BE2C (cell line): ENCODE results near the gene MRPS27.

Experiments
- DNase-seq: peaks from one replicate; pipeline ENCODE4 v3.0.0-alpha.2; 2020
- H3K27me3 ChIP-seq: fragments of 250-450 bp; sonication (Bioruptor Pico); 2 replicates; pipeline ENCODE4 v1.5.1; 2020; ENCODE audit warnings: mild to moderate bottlenecking
- H3K36me3 ChIP-seq: fragments of 250-450 bp; sonication (Bioruptor Pico); 2 replicates; pipeline ENCODE4 v1.5.1; 2020; ENCODE audit warnings: mild to moderate bottlenecking
- H3K4me1 ChIP-seq: fragments of 250-450 bp; sonication (Bioruptor Pico); 2 replicates; pipeline ENCODE4 v1.5.1; 2020
- H3K4me3 ChIP-seq: 2 replicates; pipeline ENCODE4 v1.5.1; 2011; ENCODE audit warnings: low read depth, low read length
- H3K9me3 ChIP-seq: fragments of 250-450 bp; sonication (Bioruptor Pico); 2 replicates; pipeline ENCODE4 v1.5.1; 2020
- TF ChIP-seq, protein P1 (sequence below): IDR thresholded peaks from 2 replicates; pipeline ENCODE4 v1.5.1; 2012; ENCODE audit warnings: mild to moderate bottlenecking, low read depth, low read length

The MRPS27 gene

DNA sequence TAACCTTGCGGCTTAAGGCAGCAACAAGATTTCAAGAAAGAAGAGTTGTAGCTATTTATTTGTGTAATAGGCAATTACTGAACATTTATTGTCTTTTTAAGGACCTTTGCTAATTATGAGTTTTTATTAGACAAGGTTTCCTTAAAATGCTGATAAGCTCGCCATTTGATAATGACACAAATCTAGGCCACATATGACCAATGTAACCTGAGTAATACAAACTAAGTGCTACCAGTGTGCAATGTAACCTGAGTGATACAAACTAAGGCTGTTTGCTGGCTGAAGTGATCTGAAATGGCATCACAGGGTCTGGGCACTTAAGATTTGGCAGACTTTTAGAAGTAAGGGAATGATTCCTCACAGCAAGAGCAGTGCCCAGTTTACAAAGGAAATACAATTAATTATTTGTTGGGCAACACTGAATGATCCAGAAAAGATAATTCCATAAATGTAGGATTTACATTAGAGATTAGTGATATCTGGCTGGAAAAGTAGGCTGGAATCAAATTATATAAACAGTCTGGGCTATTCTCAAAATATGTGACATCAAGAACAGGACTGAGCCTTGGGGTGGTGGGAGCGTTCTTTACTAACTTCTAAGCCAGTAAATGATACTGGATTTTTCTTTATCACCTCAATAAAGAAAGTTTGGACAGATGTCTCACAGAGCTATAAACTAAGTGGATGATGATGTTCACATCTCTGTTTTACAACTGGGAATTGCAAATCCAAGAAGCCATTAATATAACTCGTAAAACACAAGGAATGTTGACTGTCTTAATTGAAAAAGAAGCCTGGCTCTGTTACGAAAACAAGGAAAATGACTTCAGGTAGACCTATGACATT is 54.8 kb downstream of the MRPS27 start:
- peaks cover 18% of the 10 kb centered on the region for H3K4me1 ChIP-seq
- H3K4me3 ChIP-seq = no peak overlapping the region
- DNase-seq = no peak
- no peaks in the 10 kb centered on the region for H3K36me3 ChIP-seq
- no peaks in the 10 kb centered on the region for H3K27me3 ChIP-seq
- TF ChIP-seq, protein P1, sequence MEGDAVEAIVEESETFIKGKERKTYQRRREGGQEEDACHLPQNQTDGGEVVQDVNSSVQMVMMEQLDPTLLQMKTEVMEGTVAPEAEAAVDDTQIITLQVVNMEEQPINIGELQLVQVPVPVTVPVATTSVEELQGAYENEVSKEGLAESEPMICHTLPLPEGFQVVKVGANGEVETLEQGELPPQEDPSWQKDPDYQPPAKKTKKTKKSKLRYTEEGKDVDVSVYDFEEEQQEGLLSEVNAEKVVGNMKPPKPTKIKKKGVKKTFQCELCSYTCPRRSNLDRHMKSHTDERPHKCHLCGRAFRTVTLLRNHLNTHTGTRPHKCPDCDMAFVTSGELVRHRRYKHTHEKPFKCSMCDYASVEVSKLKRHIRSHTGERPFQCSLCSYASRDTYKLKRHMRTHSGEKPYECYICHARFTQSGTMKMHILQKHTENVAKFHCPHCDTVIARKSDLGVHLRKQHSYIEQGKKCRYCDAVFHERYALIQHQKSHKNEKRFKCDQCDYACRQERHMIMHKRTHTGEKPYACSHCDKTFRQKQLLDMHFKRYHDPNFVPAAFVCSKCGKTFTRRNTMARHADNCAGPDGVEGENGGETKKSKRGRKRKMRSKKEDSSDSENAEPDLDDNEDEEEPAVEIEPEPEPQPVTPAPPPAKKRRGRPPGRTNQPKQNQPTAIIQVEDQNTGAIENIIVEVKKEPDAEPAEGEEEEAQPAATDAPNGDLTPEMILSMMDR = no peak
- no peaks in the 10 kb centered on the region for H3K9me3 ChIP-seq

DNA sequence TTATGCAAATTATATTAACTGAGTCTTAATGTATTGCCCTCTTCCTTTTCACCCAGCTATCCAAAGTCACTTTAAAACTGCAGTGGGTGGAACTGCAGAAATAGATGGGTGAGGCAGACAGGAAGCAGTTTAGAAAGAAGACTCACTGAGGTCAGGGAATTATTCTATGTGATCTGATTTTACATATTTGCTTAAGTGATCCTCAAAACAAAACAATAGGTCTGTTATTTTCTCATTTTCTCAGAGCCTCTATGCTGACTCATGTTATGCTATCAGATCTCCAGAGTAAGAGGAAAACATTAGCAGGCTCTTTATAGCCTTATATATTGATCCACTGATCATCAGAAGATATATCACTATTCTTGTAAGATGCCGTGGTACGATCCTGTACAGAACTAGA is 63.5 kb downstream of the MRPS27 start:
- DNase-seq = no peak
- no peaks in the 10 kb centered on the region for H3K27me3 ChIP-seq
- no peaks in the 10 kb centered on the region; the same call in 1 of the 2 replicates for H3K4me1 ChIP-seq
- 0 out of 2 replicates have a peak, but pooled peaks cover 4% of the 10 kb centered on the region for H3K36me3 ChIP-seq
- TF ChIP-seq, protein P1 = no peak
- H3K4me3 ChIP-seq = no peak overlapping the region
- H3K9me3 ChIP-seq = no peaks in the 10 kb centered on the region

DNA sequence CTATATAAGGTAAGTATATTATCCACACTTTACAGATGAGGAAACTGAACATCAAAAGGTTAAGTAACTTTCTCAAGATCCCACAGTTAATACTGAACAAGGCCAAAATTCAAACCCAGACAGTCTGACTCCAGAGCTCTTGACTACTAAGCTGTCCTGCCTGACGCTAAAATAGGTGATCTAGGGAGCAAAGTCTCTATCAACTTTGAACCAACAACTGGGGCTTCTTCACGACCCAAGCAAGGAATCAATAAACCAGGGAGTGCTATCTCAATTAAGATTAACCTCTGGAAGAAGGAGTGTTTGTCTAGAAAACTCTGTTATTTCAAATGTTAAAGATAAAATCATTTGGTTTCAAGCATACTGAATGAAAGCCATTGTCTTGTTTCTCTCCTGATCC is 64.4 kb downstream of the MRPS27 start:
- H3K36me3 ChIP-seq = 0 out of 2 replicates have a peak, but pooled peaks cover 4% of the 10 kb centered on the region
- H3K4me1 ChIP-seq = no peaks in the 10 kb centered on the region; the same call in 1 of the 2 replicates
- no peak for DNase-seq
- H3K4me3 ChIP-seq = no peak overlapping the region
- no peaks in the 10 kb centered on the region for H3K9me3 ChIP-seq
- H3K27me3 ChIP-seq = no peaks in the 10 kb centered on the region
- TF ChIP-seq, protein P1 = no peak

DNA sequence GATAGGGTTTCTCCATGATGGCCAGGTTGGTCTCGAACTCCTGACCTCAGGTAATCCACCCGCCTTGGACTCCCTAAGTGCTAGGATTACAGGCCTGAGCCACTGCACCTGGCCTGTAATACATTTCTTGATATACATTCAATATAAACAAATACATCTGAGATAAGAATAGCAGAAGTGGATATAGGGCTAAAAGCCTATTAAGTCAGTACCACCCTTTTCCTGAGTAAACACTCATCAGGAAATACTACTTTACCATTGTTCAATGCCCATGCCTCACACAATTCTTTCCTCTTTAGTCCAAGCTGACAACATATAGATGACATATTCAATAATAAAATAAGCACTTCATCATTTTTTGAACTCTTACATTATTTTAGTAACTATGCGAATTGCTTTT is 64.8 kb downstream of the MRPS27 start:
- TF ChIP-seq, protein P1 = no peak
- Histone ChIP-seq H3K4me3 (no peak overlapping the region), H3K4me1 (no peaks in the 10 kb centered on the region; the same call in 1 of the 2 replicates), H3K9me3 (no peaks in the 10 kb centered on the region), H3K27me3 (no peaks in the 10 kb centered on the region), H3K36me3 (0 out of 2 replicates have a peak, but pooled peaks cover 4% of the 10 kb centered on the region)
- no peak for DNase-seq

DNA sequence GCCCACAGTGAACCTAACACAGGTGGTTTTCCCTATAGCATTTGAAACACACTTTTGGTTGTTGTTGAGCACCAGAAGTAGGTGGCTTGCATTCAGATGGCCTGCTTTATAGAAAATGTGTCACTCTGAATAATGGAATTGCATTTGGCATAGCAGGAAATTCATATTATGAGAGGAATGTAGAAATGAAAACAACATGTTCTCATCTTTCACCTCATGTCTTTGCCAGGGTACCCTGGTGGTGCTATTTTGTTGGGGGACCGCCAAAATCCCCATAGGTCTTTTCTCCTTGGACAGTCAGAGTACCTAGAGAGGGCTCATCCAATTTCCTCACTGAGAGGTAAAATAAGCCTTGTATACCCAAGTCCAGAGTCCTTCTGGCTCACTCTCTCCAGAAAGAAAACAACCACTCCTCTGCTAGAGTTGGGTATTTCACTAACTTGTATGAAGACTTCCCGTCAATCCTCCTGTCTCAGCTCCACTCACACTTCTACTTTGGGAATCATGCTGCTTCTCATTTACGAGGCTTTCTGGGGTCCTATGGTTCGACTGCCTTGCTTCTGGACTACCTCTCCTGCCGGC is 67.4 kb downstream of the MRPS27 start:
- H3K9me3 ChIP-seq = no peaks in the 10 kb centered on the region

More for the DNA sequence above, 67.4 kb downstream of the MRPS27 start:
- TF ChIP-seq, protein P1 = no peak
- H3K36me3 ChIP-seq = 0 out of 2 replicates have a peak, but pooled peaks cover 4% of the 10 kb centered on the region
- DNase-seq = no peak
- peaks cover 8% of the 10 kb centered on the region for H3K4me1 ChIP-seq
- no peak overlapping the region for H3K4me3 ChIP-seq
- H3K27me3 ChIP-seq = no peaks in the 10 kb centered on the region
